ENCODE results near the gene TNXB.

DNA sequence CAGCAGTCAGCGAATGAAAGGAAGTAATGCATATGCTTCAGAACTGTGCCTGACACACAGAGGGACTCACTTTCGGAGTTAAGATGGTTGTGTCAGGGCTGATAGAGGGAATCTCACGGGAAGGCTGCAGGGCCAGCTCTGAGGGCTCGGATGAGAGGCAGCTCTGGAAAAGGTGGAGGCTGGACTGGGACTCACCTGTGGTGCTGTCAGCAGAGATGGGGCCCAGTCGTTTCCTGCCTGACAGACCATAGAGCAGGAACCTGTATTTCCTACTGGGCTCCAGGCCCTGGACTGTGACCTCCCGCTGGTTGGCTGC lies 61.6 kb downstream of the TNXB start:
- TF ChIP-seq CTCF (conservative IDR thresholded peaks at IDR 0.05 in 1 of 2, IDR thresholded peaks at IDR 0.05 in 1 of 2; ENCODE audit: low read depth in 1 of 2, low read length in 2 of 2): no peak
- no peak for TF ChIP-seq EZH2 (IDR thresholded peaks at IDR 0.05; ENCODE audit: low read length, missing control alignments)
